Measurements from ENCODE around the gene PDLIM4. TPM values are rescaled to one million over a fixed set of nuclear protein-coding genes. Genes with fewer than 3 reads are reported as not detected.

Gene PDLIM4
- total RNA-seq, 1 experiment from 2014 or later = 7.6 TPM

- H2BK20ac ChIP-seq (ENCODE audit: low read depth, low read length, poor library complexity, severe bottlenecking) = no peak overlapping the region
- H3T11ph ChIP-seq (ENCODE audit: low read length) = no peak overlapping the region
- no peaks in the 10 kb centered on the region for H3K23me2 ChIP-seq (ENCODE audit: insufficient read length, low read depth, low read length, poor library complexity, severe bottlenecking)
- H3K23ac ChIP-seq (ENCODE audit: insufficient read length, low read depth, low read length) = no peak overlapping the region
- no peak overlapping the region for H4K5ac ChIP-seq (ENCODE audit: insufficient read length, low read depth, low read length)
- H2AFZ ChIP-seq (ENCODE audit: low read length) = no peak overlapping the region
- no peak overlapping the region for H3K9ac ChIP-seq (ENCODE audit: extremely low read depth, insufficient read length, low read length)
- no peak overlapping the region for H3K4me2 ChIP-seq (ENCODE audit: insufficient read depth, insufficient read length, low read length)
- H3K4me1 ChIP-seq (ENCODE audit: insufficient read depth, low read length) = no peaks in the 10 kb centered on the region
- H2BK5ac ChIP-seq (ENCODE audit: insufficient read length, low read length) = no peak overlapping the region
- WGBS (ENCODE audit: extremely low coverage, insufficient read length, low lambda C conversion rate) = no CpG with 5 or more reads among the region's 2 CpGs
- no peak overlapping the region for H3K18ac ChIP-seq (ENCODE audit: insufficient read length, low read depth, low read length)
- H4K20me1 ChIP-seq (ENCODE audit: control insufficient read depth, insufficient read depth, insufficient read length) = peaks cover 5% of the 10 kb centered on the region
- DNase-seq = no peak
- no peaks in the 10 kb centered on the region for H3K9me3 ChIP-seq (ENCODE audit: control insufficient read depth, low read depth, low read length)
- no peak overlapping the region for H2BK15ac ChIP-seq (ENCODE audit: low read depth, low read length)
- no peak overlapping the region for H3K4me3 Mint-ChIP-seq
- H3K4me1 Mint-ChIP-seq = peaks cover 27 to 29% of the 10 kb centered on the region in 2 experiments
- H3K56ac ChIP-seq (ENCODE audit: insufficient read length, low read depth, low read length) = no peak overlapping the region
- H2BK12ac ChIP-seq (ENCODE audit: insufficient read length, low read depth, low read length) = no peak overlapping the region
- H3K27ac Mint-ChIP-seq = no peak overlapping the region
- no peak overlapping the region for H3K4ac ChIP-seq (ENCODE audit: low read depth, low read length)
- no peak overlapping the region for H3K27ac ChIP-seq (ENCODE audit: insufficient read length, low read depth, low read length)
- no peak overlapping the region for H3K14ac ChIP-seq (ENCODE audit: insufficient read depth, low read length)
- H2BK120ac ChIP-seq (ENCODE audit: low read depth, low read length, poor library complexity, severe bottlenecking) = no peak overlapping the region
- H4K91ac ChIP-seq (ENCODE audit: insufficient read length, low read depth, low read length) = no peak overlapping the region
- H3K27me3 Mint-ChIP-seq (ENCODE audit: low read depth) = peaks cover 5% of the 10 kb centered on the region
- no peaks in the 10 kb centered on the region for H3K9me3 Mint-ChIP-seq
- no peaks in the 10 kb centered on the region for H3K79me1 ChIP-seq (ENCODE audit: insufficient read depth, low read depth, low read length, poor library complexity, severe bottlenecking)
- TF ChIP-seq CTCF (conservative IDR thresholded peaks at IDR 0.05) = no peak
- H3K79me2 ChIP-seq (ENCODE audit: insufficient read depth, low read length) = no peaks in the 10 kb centered on the region
- no peaks in the 10 kb centered on the region; the same call in 1 of the 2 replicates for H3K27me3 ChIP-seq (ENCODE audit: insufficient read depth, low read length)
- H2AK5ac ChIP-seq (ENCODE audit: insufficient read length, low read length) = no peak overlapping the region
- H4K8ac ChIP-seq (replicated peaks; ENCODE audit: insufficient read length, low read depth, low read length) = no peak overlapping the region
- 0 out of 7 replicates have a peak, but pooled peaks cover 0 to 1% (median 0%) of the 10 kb centered on the region in 3 experiments for H3K36me3 Mint-ChIP-seq (ENCODE audit: insufficient read depth in 1 of 3, low read depth in 3 of 3)
Measured at GRCh38 chr5:132262882-132263547, 5.5 kb downstream of the PDLIM4 start.

Measured in H9 (cell line).